Adipocyte (in vitro differentiated cells): ENCODE results near the gene RPL14.

Source experiments
- DNase-seq: peaks from one replicate; pipeline ENCODE4 v3.0.0-alpha.2; 2015; ENCODE audit warnings: low read depth
- H3K27me3 ChIP-seq: replicated peaks from 2 replicates; pipeline ENCODE4 v1.7.0; 2013; ENCODE audit warnings: mild to moderate bottlenecking, low read length, moderate library complexity; ENCODE audit not compliant: control insufficient read depth, insufficient read depth
- H3K36me3 ChIP-seq: 2 replicates; pipeline ENCODE4 v1.7.0; 2013; ENCODE audit warnings: low read length, mild to moderate bottlenecking, moderate library complexity; ENCODE audit not compliant: control insufficient read depth, insufficient read depth, severe bottlenecking
- H3K4me1 ChIP-seq: 2 replicates; pipeline ENCODE4 v1.7.0; 2013; ENCODE audit warnings: mild to moderate bottlenecking, low read length, moderate library complexity; ENCODE audit not compliant: control insufficient read depth, insufficient read depth
- H3K4me3 ChIP-seq: 2 replicates; pipeline ENCODE4 v1.7.0; 2013; ENCODE audit warnings: mild to moderate bottlenecking, low read length, moderate library complexity
- H3K9ac ChIP-seq: 2 replicates; pipeline ENCODE4 v1.7.0; 2013; ENCODE audit warnings: mild to moderate bottlenecking, low read length, moderate library complexity
- H3K9me3 ChIP-seq: 2 replicates; pipeline ENCODE4 v1.7.0; 2013; ENCODE audit warnings: mild to moderate bottlenecking, low read length, moderate library complexity; ENCODE audit not compliant: control insufficient read depth

RPL14 gene

GRCh38 chr3:40497288-40497687, 40.1 kb downstream of the RPL14 start:
- Histone ChIP-seq H3K9me3 (no peaks in the 10 kb centered on the region), H3K9ac (no peak overlapping the region), H3K27me3 (no peaks in the 10 kb centered on the region), H3K4me3 (no peak overlapping the region), H3K36me3 (no peaks in the 10 kb centered on the region), H3K4me1 (peaks cover 12% of the 10 kb centered on the region)
- no peak for DNase-seq

GRCh38 chr3:40499952-40500351, 42.8 kb downstream of the RPL14 start:
- H3K4me3 ChIP-seq = no peak overlapping the region
- DNase-seq = no peak
- no peak overlapping the region for H3K9ac ChIP-seq
- H3K27me3 ChIP-seq = no peaks in the 10 kb centered on the region
- no peaks in the 10 kb centered on the region for H3K9me3 ChIP-seq
- H3K4me1 ChIP-seq = peaks cover 14% of the 10 kb centered on the region
- no peaks in the 10 kb centered on the region for H3K36me3 ChIP-seq

GRCh38 chr3:40502034-40502433, 44.9 kb downstream of the RPL14 start:
- Histone ChIP-seq H3K4me1 (peaks cover 20% of the 10 kb centered on the region), H3K27me3 (no peaks in the 10 kb centered on the region), H3K9ac (no peak overlapping the region), H3K36me3 (no peaks in the 10 kb centered on the region), H3K9me3 (no peaks in the 10 kb centered on the region), H3K4me3 (no peak overlapping the region)
- DNase-seq = no peak

- no peaks in the 10 kb centered on the region for H3K36me3 ChIP-seq
- no peaks in the 10 kb centered on the region for H3K9me3 ChIP-seq
- peak overlapping the region; percentile 87 for H3K4me3 ChIP-seq
- no peaks in the 10 kb centered on the region for H3K27me3 ChIP-seq
- peak; percentile 78 for DNase-seq
- H3K4me1 ChIP-seq = peaks cover 20% of the 10 kb centered on the region
- H3K9ac ChIP-seq = no peak overlapping the region
Measured at GRCh38 chr3:40504636-40505430, 47.7 kb downstream of the RPL14 start.

GRCh38 chr3:40505599-40506462, 48.7 kb downstream of the RPL14 start, which contains the start of gene ZNF620:
TSS of gene ZNF620 (plus strand) at chr3:40506039. CDS start at chr3:40506353, 314 bp downstream.
- Histone ChIP-seq H3K4me3 (peak within 1 kb of the TSS; percentile 87), H3K36me3 (no peaks in the 10 kb centered on the region), H3K9me3 (no peaks in the 10 kb centered on the region), H3K9ac (peak within 1 kb of the TSS; percentile 70), H3K27me3 (no peaks in the 10 kb centered on the region), H3K4me1 (peaks cover 20% of the 10 kb centered on the region)
- peak; percentile 52 for DNase-seq

- Histone ChIP-seq H3K4me1 (no peaks in the 10 kb centered on the region), H3K36me3 (no peaks in the 10 kb centered on the region)
- DNase-seq = no peak
Measured at GRCh38 chr3:40511031-40511718, 54.0 kb downstream of the RPL14 start.

GRCh38 chr3:40516201-40516600, 59.1 kb downstream of the RPL14 start:
- Histone ChIP-seq H3K4me3 (no peak overlapping the region), H3K9me3 (no peaks in the 10 kb centered on the region), H3K27me3 (no peaks in the 10 kb centered on the region), H3K4me1 (no peaks in the 10 kb centered on the region), H3K36me3 (no peaks in the 10 kb centered on the region), H3K9ac (no peak overlapping the region)
- peak; percentile 35 for DNase-seq

More at GRCh38 chr3:40511031-40511718, 54.0 kb downstream of the RPL14 start:
- Histone ChIP-seq H3K4me3 (no peak overlapping the region), H3K9me3 (no peaks in the 10 kb centered on the region), H3K27me3 (no peaks in the 10 kb centered on the region), H3K9ac (no peak overlapping the region)

- H3K9me3 ChIP-seq = no peaks in the 10 kb centered on the region
- H3K36me3 ChIP-seq = no peaks in the 10 kb centered on the region
- DNase-seq = no peak
- H3K9ac ChIP-seq = no peak overlapping the region
- H3K4me1 ChIP-seq = no peaks in the 10 kb centered on the region
- H3K4me3 ChIP-seq = no peak overlapping the region
- H3K27me3 ChIP-seq = no peaks in the 10 kb centered on the region
Measured at GRCh38 chr3:40518067-40518466, 60.9 kb downstream of the RPL14 start.
